Choroid plexus epithelial cell (primary cell): ENCODE data around the gene AOAH.

ENCODE experiments used
- DNase-seq: peaks from one replicate; pipeline ENCODE4 v3.0.0-alpha.2; 2010; ENCODE audit warnings: low read depth
- H3K4me3 ChIP-seq: 2 replicates; pipeline ENCODE4 v1.5.1; 2011; ENCODE audit warnings: low read depth, mild to moderate bottlenecking, control low read depth, low read length, moderate library complexity
- TF ChIP-seq, protein P1 (sequence below): conservative IDR thresholded peaks from 2 replicates; pipeline ENCODE4 v1.5.1; 2011; ENCODE audit warnings: low read depth, mild to moderate bottlenecking, control low read depth, inconsistent platforms, low read length, moderate library complexity

AOAH gene

GRCh38 chr7:36659638-36660341 is 64.5 kb downstream of the AOAH start:
- H3K4me3 ChIP-seq, result no peak overlapping the region
- TF ChIP-seq, protein P1, sequence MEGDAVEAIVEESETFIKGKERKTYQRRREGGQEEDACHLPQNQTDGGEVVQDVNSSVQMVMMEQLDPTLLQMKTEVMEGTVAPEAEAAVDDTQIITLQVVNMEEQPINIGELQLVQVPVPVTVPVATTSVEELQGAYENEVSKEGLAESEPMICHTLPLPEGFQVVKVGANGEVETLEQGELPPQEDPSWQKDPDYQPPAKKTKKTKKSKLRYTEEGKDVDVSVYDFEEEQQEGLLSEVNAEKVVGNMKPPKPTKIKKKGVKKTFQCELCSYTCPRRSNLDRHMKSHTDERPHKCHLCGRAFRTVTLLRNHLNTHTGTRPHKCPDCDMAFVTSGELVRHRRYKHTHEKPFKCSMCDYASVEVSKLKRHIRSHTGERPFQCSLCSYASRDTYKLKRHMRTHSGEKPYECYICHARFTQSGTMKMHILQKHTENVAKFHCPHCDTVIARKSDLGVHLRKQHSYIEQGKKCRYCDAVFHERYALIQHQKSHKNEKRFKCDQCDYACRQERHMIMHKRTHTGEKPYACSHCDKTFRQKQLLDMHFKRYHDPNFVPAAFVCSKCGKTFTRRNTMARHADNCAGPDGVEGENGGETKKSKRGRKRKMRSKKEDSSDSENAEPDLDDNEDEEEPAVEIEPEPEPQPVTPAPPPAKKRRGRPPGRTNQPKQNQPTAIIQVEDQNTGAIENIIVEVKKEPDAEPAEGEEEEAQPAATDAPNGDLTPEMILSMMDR, result no peak

GRCh38 chr7:36659172-36659516 is 65.2 kb downstream of the AOAH start:
- TF ChIP-seq, protein P1, result no peak
- no peak overlapping the region for H3K4me3 ChIP-seq
- DNase-seq, result peak; percentile 82

More at GRCh38 chr7:36659638-36660341, 64.5 kb downstream of the AOAH start:
- no peak for DNase-seq

DNA sequence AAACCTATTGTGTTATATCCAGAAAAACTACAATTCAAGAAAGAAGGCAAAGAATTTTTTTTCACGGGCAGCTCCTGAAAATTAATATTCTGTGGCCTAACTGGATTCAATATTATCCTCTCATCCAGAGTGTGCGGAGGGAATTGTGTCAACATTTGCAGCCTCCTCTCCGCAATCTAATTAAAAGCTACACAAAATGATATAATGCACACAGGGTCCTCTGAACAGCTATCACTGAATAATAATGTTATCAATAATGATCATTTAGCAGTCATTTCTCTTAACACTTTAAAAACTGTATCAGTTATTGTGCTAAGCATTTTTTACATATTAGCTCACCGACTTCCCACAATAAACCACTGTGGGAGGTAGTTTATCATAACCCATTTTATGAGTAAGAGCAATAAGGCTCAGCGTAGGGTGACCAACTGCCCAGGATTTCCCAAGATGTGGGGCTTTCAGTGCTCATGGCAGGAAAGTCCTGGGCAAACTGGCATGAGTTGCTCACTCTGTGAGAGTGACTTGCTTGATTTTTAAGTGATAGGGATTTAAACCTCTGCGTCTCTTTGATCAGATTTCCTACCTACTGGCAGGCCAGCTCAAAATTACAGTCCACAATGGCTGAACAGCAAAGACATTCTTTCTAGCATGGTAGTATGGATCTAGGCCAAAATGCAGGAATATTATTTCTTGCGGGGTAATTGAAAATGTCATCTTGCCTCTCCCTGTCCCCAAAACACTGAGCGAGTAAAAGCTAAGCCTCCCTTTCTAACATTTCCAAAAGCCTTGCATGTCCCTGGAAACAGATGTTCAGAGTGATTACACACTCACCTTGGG is 65.7 kb downstream of the AOAH start:
- H3K4me3 ChIP-seq, result no peak overlapping the region
- TF ChIP-seq, protein P1, result no peak
- peak; percentile 86 for DNase-seq

DNA sequence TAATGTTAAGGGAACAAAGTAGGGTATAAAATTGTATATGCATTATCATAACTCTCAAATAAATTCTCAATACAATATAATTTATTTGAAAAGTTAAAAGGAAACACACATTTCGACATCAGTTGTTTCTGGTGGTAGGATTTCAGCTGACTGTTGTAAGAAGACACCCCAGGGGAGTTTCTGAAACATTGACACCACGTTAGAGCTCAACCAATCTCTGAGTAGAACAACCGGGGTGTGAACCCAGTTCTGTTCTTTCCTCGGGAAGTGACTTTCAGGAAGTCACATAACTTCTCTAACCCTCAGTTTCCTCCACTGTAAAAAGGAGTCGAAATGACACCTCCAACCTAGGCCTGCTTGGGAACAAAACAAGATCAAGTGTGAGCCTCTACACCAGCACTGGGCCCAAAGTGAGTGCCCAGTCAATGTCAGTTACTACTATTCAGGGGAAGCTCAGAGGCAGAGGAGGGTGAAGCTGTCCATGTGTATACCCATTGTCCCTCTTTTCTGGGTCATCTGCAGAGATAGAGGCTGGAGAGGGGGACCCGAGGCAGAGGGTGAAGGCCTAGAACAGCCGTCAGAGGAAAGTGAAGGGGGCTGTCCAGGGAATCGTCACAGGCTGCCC is 67.1 kb downstream of the AOAH start:
- DNase-seq, result peak; percentile 44
- TF ChIP-seq, protein P1, result no peak
- H3K4me3 ChIP-seq, result no peak overlapping the region

DNA sequence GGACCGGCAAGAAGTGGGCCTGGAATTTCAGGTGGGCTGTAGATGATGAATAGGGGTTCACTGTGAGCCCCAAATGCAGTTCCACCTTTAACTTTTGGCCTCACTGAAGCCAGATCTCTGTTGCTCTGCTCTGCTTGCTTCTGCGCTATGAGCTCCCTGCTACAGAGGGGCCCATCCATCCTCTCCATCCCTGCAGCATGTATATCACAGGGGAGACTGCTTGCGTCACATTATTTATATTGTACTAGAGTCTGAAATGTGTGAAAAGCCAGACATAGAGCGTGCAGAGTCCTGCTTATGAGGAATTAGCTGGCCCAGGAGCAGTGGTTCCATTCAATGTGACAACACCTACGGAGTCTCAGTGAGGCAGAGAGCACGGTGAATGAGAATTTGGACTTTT is 69.9 kb downstream of the AOAH start:
- H3K4me3 ChIP-seq, result no peak overlapping the region
- no peak for DNase-seq
- TF ChIP-seq, protein P1, result no peak

- no peak for DNase-seq
- H3K4me3 ChIP-seq, result no peak overlapping the region
- TF ChIP-seq, protein P1, result no peak
Measured at GRCh38 chr7:36653663-36654355, 70.5 kb downstream of the AOAH start.
